HG03097 (cell line): ENCODE measurements around the gene FKBP11.
A peak's percentile ranks its signal among the peaks of the same experiment; 100 is the strongest.

Experiments
- ATAC-seq: cut with Tn5 transposase; IDR thresholded peaks from one replicate; pipeline ENCODE4 v1.9.1; 2021; ENCODE audit not compliant: unreplicated experiment, low FRiP score

FKBP11 gene

DNA sequence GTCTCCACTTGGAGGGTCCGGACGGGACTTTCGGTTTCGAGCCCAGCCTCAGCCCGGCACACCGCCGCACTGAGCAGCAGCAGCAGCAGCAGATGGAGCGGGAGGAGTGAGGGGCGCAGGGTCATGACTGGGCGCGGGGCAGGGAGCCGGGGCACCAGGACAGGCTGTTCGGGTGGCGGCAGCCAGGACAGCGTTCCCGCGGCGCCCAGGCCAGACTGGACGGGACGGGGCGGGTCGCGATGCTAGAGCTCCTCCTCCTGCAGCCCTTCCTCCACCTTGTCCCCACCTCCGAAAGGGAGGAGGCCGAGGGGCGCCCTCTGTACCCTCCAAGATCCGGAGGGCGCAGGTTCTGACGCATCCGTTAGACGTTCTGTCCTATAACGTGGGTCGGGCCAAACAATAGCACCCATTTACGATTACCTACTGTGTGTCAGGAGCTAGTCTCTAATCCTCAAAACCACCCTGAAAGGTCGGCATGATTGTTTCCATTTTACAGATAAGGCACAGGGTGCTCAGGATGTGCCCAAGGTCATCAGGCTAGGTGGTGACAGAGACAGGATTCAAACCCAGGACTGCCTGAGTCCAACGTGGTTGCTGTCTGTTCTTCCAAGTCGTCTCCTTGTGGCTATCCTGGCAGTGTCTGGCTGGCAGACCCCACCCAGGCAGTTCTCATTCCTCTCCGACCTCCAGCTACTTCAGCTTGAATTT, at the start of gene FKBP11:
Gene FKBP11, minus strand, starts transcription at position 189 of the 708 bp plus-strand sequence. Its CDS starts 64 bp downstream, at position 125.
- peak; percentile 52 for ATAC-seq

DNA sequence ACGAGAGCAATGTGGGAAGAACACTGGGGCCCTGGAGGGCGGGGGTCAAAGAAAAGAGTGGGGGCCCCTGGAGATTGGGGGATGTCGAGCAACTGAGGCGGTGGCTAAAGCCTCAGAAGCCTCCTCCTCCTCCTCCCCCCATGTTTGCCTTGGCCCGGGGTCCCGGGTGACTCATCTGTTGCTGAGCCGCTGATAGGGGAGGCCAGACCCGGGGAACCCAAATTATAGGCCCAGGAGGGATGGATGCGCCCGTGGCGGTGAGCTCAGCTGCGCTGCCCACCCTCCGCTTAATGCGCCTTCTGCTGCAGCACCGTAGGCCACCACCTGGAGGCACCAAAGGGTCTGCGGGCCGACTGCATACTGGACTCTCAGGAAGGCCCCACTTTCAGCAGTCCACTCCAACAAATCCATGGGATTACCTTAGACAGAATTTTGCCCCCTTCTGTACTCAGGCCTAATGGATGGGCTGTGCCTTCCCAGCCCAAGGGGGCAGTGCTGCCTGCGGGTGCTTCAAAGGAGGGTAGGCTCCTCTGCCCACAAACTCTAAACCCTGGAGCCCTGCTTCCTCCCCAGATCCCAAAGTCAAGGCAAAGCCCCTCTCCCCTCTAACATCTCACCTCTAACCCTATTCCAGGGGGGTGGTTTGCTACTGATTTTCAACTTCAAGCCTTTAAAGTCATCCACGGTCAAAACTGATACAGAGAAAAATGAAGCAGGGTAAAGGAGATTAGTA, 48.8 kb upstream of the FKBP11 start:
- no peak for ATAC-seq

DNA sequence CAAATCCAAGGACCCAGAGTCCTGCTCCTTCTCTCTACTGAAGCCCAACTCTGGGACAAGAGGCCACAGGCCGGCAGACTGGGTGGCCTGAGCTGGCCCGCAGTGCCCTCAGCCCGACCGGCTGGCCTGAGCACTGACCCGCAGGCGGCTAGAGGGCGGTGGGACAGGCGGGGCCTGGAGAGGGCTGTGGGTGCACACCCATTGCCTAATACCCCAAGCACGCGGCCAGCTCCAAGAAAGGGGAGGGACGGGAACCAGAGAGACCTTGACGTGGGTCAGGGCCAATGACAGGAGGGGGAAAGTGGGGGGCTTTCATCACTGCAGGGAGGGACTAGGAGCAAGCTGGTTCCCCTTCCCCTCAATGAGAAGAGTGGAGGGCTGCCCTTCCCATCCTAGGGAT, 48.2 kb upstream of the FKBP11 start:
- ATAC-seq: no peak

DNA sequence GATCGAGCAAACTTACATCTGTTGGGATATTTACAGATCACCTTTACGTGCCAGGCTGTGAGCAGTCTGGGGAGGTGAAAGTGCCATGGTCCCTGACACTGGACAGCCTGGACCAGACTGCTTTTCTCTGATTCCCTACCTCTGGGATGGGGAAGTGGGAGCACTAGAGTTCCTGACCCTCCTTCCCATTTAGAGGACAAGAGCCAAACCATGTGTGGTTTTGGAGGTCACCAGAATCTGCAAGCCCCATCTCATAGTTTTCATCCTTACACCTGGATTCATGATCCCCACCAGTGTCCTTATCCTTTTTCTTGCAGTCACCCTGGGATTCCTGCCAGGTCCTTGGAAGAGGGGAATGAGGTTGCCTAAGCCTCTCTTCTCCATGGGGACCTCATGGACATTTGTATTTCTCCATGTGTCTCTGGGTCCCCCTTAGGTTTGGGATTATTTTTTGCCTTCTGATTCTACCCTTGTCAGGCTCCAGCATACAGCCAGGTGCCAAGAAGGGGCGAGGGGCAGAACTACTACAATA, 47.7 kb upstream of the FKBP11 start:
- ATAC-seq: no peak

DNA sequence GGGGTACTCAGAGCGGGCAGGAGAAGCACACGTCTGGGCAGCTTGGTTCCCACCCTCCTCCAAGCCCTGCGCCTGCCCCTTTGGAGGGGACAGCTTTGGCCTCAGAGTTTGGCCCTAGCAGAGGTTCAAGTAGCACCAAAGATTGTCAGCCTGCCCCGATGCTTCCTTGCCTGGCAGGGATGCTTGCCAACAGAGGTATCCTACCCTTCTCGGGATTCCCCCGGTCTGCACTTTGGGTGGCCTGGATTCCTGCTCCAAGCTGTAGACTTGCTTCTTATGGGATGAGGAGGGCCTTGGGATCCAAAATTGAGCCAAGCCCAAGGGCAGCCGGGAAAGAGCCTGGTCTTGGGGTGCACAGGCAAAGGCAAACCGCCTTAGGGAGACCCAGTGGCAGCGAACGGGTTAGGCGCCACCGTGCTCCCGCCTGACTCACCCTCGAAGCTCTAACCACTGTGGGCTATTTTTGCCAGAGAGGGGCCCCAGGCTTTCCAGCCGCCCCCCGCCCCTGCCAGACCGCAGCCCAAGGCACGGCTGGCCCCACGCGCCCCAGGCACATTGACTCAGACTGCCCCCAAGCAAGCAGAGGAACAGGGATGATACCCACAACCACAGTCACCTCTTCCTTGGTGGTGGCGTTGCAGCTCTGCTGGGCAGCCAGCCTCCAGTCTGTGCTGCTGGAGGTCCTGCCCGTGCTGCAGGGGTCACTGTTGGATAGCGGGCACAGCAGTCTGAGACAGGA, 47.1 kb upstream of the FKBP11 start:
- ATAC-seq: no peak

DNA sequence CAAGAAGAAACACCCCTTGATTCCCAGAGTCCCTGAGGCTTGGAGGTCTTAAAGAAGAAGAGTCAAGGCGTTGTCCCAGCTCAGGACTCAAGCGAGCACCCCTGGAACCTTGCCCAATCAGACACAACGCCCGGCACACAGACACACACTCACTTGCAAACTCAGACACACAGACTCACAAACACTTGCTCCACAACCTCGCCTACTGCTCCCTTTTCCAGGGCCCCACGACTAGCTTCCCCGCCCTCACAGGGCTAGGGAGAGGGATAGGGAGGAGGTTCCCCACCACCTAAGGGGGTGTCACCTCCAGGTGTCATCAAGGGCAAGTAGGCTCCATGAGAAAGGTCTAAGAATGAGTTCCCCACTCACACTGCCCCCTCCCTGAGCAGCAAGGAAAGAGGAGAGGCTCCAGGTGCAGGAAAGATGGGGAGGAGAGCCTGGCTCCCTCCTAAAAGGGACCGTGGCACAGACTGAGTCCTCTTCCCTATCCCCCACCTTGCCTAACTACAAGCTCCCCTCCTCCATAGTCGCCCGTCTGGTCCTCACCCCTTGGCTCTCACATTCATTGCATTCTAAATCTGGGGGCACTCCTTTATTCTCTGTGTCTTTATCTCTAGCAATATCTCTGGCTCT, 45.5 kb upstream of the FKBP11 start:
- no peak for ATAC-seq

DNA sequence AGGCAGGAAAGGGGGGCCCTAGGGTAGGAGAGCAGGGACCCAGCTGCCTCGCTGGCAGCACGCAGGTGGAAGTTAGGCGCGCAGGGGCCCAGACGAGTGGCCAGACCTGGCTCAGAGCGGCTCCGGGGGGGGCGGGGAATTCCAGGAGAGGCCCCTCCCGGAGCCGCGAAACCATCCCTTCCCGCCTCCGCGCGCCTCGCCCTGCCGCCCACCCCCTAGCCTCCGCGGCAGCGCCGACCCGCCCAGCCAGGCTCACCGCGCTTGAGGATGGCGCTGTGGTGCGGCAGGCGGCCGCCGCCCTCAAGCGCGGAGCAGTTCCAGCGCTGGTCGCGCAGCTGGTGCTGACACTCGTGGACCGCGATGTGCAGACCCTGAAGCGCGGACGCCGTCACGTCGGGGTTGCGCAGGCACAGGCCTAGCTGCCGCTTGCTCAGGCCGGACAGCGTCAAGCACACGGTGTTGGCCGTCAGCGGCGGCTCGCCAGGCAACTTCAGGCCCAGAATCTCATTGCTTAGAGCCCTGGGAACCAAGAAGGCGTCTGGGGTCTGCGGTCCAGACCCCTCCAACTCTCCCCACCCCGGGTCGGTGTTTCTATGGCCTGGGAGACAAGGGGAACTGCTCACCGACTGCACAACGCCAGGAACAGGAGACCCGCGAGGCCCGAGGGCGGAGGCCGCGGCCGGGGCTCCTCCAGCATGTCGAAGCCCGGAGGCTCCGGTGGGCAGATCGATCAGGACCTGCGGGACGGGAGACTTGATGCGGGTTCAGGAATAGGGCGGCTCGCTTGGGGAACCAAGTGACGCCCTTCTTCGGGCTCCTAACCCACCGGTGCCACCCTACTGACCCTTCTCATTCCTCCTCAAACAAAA, 44.8 kb upstream of the FKBP11 start:
- ATAC-seq: no peak

DNA sequence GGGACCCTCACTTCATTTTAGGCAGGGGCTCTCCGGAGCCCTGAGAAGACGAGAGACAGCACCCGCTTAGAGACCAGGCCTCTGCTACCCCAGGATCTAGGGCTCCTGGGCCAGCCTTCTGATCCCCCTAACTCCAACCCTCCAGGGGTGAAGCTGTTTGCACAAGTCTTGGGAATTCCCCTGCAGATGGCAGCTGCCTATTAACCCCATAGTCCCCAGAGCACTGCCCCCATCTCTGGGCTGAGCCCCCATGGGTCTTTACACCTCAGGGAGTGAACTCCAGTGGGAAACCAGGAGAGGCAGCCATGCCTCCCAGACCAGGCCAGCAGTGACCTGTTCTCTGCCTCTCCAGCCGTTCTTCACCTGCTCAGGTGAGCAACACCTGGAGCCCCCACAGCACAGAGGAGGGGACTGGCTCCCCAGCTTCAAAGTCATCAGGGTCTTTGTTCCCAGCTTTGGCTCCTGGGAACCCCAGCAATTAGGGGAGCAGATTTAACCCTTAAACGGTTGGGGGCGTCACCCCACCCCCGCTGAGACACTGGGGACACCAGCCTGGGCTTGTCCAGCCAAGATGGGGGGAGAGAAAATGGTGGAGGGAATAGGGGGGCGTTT, 44.0 kb upstream of the FKBP11 start:
- ATAC-seq: no peak

DNA sequence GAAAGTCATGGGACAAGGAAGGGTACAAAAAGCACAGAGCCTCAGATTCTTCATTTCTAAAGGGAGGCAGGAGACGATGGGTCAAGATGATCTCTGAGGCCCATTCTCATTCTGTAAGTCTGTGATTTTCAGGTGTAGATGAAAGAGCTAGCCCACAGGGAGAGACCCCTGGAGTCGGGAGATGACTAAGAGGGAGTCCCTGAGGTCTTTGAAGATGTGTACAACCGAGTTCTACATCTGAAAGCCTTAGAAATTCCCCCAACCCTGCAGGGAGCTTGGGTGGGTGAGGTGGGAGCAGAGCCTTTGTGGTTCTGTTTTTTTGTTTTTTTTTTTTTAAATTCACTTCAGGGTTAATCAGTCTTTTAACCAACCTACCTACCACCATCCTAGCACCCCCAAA, 43.2 kb upstream of the FKBP11 start:
- ATAC-seq: no peak

DNA sequence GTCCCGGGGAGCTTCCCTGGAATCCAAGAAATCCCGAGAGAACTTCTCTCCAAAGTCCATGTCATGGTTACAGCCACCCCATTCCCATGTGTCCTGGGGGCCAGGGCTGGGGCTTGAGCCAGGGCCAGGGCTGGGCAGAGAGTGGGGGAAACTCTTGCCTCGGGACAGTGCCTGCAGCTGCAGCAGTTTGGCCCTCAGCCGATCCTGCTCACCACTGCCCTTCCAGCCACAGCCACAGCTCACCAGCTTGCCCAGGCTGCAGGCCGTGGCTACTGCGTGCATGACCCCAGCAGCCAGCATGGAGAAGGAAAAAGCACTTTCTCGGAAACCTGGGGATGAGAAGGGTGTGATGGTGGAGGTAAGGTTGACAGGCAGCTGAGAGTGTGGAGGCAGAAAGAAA, 42.7 kb upstream of the FKBP11 start:
- ATAC-seq: no peak

DNA sequence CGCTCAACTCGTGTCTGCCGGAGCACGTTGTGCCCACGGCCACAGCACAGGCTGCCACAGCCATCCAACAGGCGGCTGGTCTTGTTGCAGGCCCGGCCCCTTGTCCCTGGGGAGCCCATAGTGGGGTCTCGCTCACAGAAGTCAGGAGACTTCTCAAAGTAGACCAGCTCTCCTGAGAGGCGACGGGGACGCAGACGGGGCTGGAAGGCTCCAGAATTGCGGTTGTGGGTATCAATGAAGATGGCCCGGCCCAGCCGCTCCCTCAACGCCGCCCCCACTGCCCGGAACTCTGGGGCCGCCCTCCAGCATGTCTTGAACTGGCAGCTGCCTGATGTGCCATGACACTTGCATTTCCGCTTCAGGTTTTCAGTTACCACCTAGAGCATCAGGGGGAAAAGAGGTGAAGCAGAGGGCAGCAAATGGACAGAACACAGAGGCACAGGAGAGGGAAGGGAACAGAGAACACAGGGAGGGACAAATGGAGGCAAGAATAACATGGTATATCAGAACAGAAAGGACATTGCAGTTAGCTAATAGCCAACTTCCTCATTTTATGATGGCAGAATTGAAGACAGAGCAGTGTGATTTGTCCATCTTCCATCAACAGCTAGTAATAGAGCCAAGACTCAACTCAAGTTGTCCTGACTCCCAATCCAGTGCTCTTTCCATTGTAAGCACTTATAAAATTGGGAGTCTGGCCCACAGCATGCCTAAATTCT, 41.0 kb upstream of the FKBP11 start:
- no peak for ATAC-seq

DNA sequence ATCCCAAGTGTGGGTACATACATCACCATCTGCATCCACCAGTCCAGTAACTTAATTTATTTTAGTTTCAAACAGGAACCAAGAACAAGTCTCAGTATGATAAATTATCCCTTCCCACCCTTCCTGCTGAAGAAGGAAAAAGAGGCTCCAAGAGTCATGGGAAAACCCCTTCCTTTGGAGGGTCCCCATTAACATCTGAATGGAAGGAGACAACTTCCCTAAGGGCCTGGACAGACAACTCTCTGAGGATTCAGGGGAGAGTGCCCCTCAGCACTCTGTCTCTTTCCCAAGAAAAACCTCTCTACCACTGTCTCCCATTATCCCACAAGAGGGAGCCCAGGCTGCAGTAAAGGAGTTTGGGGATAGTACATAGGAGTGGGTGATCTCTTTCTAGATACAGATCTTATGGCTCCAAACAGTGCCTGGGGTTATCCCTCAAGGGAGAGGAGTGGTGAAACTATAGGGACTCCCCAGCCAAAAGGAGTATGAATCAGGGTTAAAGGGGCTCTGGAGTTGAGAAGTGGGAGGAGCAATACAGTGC, 40.1 kb upstream of the FKBP11 start:
- ATAC-seq: no peak

DNA sequence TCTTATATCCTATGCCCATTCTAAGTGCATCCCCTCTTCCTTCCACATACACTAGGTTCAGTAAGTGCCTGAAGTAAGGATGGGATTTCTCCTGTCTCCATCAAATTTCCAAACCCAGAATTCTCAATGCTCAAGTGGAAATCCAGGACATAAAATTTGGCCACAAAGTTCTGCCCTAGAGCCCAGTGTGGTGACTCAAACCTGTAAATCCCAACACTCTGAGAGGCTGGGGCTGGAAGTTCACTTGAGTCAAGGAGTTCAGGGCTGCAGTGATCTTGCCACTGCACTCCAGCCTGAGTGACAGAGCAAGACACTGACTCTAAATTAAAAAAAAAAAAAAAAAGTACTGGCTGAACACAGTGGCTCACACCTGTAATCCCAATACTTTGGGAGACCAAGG, 36.5 kb upstream of the FKBP11 start:
- ATAC-seq: no peak

DNA sequence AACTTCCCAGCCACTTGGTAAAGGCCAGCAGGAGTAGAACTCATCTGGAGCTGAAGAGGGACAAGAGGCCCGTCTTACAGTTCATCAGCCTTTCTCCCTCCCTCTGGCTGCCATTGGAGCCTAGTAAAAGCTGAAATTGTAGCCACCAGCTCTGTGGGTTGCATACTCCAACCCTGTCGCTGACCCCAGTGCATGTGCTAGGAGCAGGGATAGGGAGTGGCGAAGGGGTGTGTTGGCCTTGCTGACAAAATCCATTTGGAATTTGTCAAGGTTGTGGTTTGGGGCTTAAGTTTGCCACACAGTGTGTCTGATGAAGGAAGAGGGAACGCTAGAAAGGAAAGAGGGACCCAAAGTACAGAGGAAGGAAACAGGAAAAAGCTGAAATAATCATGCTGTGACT, 36.0 kb upstream of the FKBP11 start:
- ATAC-seq: no peak

DNA sequence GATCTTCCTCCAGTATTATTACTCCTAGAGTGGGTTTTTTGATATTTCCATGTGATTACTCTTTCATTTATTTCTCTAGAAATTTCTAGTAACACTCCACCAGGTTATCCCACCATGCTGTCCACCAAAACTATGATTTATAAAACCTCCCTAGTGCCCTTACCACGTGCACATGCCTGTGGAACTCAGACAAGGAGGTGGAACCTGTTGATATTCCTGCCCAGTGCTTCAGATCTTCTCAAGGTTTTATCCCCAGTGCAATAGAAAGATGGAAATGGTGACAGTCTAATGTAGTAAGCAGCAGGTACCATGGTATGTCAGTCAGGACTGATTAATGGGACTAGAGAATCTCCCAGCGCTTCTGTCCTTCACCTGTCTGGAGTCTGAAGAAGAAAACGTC, 35.5 kb upstream of the FKBP11 start:
- no peak for ATAC-seq

DNA sequence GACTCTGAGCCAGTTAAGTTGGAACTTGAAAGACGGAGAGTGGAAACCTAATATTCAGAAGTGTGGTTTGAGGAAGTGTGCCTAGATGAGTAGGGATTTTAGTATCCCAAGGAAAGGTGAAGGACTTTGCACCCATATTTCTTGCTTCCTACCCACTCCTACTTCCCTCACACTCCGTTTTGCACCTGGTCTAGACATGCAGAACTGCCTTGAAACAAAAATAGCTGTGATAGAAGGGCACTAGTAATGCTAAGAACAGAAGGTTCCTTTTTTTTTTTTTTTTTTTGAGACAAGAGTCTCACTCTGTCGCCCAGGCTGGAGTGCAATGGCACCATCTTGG, 32.7 kb upstream of the FKBP11 start:
- no peak for ATAC-seq

DNA sequence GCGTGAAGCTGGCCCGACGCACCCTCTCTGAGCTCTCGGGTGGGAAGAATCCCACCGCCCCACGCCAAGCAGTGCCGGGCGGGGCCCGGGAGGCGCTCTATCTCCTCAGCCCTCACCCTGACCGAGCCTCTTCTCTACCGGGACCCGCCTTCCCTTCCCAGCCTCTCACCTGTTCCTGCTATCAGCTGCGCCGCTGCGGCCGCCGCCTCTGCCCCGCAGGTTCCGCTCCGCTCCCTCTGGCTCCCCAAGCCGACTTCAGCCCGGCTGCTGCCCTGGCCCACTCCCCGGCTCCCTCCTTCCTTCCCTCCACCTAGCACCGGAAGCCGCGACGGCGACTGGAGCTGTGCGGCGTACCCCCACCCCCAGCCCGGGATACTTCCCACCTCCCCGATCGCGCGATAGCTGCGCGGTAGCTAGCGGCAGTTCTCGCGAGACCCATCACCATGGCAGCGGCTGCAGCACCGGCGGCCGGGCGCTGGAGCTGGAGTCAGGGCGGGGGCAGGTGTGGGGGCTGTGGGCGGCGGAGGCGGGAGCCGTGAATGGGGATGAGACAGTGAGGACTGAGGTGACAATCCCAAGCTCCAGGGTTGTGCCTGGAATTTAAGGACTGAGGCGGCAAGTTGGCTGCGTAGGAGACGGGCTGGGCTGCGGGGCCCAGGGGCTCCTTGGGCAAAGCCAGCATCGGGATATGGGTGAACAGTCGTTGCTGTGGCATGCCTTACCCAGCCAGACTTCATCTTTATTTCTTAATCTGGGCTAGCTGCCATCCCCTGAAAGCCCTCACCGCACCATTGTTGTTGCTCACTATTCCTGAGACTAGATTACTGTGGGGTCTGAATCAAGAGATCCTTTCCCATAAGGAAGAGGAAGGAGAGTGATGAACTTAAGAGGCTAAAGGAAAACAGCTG, 32.1 kb upstream of the FKBP11 start, which contains the start of gene ARF3:
Gene ARF3, minus strand, starts transcription at position 347 of the 908 bp plus-strand sequence. CDS start 16,392 bp downstream, outside the sequence.
- peak; percentile 75 for ATAC-seq
